DMS153 (cell line): Measurements from ENCODE around the gene PPM1D.
"Not testable (repeated sequence)": the region's sequence is repeated elsewhere in the genome, so short reads cannot be mapped to it uniquely, and the experiment has no call there.

Source experiments
- DNase-seq: peaks from one replicate; lab custom pipeline; 2025; lab: John Stamatoyannopoulos, UW

PPM1D gene

GRCh38 chr17:60674637-60675036 is 74.6 kb downstream of the PPM1D start:
- DNase-seq: not testable (repeated sequence)

DNA sequence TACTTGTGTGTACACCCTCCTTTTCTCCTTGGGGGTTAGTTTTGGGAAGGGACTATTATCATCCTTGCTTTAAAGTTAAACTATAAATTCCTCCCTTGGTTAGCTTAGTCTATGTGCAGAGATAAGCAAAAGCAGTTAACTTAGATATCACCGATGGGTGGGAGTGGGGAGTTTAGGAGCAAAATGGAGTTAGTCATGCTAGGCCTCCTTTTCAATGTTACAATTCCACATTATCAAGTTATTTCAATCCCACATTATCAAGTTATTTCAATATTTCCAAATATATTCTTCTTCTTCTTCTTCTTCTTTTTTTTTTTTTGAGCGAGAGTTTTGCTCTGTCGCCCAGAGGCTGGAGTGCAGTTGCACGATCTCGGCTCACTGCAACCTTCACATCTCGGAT is 76.0 kb downstream of the PPM1D start:
- no peak for DNase-seq

- no peak for DNase-seq
Observed at GRCh38 chr17:60676758-60677307, 76.8 kb downstream of the PPM1D start.

DNA sequence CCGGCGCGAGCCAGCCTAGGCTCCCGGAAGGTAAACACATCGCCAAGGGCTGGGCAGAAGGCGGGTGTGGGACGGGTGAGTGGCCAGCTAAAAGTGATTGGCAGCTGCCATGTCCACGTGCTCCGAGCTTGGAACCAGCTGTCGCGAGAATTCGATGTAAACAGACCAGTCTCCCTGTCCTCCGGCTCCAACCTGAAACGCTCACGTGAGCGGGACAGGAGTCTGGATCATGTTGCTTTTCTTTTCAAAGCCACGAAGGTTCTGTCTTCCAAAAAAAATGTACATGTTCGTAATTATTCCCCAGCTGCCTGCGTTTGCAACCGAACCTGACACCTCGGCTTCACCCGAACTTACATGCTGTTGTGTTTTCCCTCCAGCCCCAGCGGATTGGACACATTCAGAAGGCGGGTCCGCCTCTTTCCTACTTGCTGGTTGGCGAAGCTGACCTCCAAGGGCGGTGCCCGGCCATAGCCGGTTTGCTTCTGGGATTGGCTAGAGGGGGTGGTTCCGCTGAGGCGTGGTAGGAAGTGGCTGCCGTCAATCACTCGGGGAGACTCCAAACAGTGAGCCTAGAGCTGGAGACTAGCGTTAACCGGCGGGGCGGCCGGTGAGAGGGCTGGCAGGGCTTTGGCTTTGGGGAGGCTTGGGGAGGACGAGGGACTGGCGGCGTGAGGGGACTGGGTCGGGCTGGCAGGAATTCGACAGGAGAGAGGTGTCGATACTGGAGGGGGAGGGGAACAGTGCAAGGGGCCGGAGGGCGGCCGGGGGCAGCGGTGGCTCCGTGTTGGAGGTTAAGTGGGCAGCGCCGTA is 77.5 kb downstream of the PPM1D start, which contains the start of gene BCAS3:
Gene BCAS3 (plus strand): TSS at position 544 of the 810 bp plus-strand sequence.
- DNase-seq: peak; percentile 96

DNA sequence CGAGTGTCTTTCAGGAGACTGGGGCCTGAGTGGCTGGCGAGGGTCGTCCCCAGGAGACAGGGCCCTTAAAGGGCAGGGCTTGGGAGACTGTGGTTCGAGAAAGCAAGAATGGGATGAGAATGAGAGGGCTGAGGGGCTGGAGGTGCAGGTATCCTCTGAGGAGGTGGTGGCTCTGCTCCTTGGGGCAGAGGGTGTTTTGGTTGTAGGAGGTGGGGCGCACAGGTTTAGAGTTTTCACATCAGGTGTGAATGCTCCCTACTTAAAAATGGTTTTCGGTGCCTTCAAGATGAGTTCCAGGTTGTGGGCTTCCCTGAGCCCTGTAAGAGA is 78.1 kb downstream of the PPM1D start:
- no peak for DNase-seq

DNA sequence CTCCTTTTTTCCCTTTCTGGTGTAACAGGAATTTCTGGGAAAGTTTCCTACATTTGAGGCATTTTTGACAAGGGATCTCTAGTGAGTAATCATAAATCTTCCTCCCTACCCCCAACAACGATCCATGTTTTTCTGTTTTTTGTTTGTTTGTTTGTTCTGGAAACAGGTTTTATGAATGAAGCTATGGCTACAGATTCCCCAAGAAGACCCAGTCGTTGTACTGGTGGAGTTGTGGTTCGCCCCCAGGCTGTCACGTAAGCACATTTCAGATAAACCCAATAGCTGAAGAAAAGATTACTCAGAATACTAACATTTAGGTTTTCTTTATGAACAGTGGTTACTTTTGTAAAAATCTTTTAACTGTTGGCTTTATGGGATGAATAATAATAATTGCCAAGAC is 79.3 kb downstream of the PPM1D start:
- DNase-seq: no peak

DNA sequence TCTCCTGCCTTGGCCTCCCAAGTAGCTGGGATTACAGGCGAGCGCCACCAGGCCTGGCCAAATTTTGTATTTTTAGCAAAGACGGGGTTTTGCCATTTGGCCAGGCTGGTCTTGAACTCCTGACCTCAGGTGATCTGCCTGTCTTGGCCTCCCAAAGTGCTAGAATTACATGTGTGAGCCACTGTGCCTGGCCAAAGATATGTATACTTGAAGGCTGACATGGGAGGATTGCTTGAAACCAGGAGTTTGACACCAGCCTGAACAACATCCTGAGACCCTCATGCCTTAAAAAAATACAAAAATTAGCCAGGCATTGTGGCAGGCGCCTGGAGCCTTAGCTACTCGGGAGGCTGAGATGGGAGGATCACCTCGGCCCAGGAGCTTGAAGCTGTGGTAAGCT is 80.8 kb downstream of the PPM1D start:
- no peak for DNase-seq

DNA sequence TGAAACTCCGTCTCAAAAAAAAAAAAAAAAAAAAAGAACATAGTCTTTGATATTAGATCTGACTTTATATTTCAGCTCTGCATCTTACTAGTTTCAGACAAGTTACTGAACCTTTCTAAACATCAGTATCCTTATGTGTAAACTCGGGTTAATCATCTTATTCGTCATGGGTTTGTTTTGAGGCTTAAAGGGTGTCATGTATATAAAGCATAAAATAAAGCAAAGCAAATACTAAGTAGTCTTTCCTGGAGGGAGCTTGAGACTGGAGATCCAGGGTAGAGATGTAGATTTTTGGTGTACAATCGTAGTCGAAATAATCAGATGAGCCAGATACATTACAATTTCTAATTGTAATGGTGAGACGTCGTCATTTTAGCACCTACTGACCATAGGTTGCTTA is 85.4 kb downstream of the PPM1D start:
- DNase-seq: no peak

DNA sequence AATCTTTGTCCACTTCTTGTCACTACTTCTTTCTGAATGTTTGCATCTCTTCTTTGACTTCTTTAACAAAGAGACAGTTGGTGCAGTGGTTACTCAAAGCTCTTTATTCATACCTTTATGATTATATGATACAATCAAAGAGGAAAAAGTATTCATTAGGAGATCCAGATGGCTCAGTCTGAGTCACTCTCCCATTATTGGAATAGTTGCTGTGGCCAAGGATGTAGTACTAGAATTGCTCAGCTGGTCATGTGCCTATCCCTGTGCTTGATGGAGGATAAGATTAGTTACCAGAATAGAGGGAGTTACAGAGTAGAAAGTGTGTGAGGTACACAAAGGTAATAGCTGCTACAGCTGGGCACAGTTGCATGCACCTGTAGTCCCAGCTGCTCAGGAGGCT is 96.0 kb downstream of the PPM1D start:
- no peak for DNase-seq

DNA sequence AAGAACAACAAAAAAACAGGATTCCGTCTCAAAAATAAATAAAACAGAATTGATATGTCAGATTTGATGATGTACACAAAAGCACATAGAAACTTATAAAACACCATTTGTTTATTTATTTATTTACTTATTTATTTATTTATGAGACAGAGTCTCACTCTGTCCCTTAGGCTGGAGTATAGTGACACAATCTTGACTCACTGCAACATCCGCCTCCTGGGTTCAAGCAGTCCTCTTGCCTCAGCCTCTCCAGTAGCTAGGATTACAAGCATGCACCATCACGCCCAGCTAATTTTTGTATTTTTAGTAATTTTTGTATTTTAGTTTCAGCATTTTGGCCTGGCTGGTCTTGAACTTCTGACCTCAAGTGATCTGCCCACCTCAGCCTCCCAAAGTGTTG is 99.1 kb downstream of the PPM1D start:
- DNase-seq: no peak

GRCh38 chr17:60704170-60704569 is 104.2 kb downstream of the PPM1D start:
- DNase-seq: no peak

DNA sequence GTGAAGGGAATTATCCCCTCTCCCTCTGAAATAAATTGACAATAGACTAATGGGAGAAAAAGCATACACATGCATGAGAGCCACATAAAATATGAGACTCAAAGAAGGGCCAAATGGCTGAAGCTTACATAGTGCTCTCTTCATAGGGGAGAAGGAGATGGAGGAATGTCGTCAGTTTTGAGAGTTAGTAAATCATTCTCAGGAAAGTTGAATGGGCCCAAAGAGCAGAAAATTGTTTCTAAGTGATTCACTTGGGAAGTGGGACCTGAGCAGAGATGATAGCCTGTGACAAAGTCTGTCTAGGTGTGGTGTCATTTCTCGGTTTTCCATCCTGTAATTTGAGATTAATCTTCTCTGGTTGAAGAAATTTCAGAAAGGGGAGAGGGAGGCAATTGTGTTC is 112.7 kb downstream of the PPM1D start:
- DNase-seq: no peak

DNA sequence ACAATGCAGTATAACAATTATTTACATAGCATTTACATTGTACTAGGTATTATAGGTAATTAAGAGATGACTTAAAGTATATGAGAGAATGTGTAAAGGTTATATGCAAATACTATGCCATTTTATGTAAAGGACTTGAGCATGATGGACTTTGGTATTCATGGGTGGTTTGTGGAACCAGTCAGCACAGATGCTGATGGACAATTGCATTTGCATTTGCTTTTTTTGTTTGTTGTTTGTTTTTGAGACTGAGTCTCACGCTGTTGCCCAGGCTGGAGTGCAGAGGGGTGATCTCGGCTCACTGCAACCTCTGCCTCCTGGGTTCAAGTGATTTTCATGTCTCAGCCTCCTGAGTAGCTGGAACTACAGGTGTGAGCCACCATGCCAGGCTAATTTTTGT is 113.6 kb downstream of the PPM1D start:
- no peak for DNase-seq
